HG03575 (cell line): ENCODE data around the gene SOX5.

Source experiments
- ATAC-seq: cut with Tn5 transposase; IDR thresholded peaks from one replicate; pipeline ENCODE4 v1.9.1; 2021; ENCODE audit not compliant: unreplicated experiment, insufficient number of reproducible peaks, low FRiP score; ENCODE audit errors: extremely low read depth

The SOX5 gene

DNA sequence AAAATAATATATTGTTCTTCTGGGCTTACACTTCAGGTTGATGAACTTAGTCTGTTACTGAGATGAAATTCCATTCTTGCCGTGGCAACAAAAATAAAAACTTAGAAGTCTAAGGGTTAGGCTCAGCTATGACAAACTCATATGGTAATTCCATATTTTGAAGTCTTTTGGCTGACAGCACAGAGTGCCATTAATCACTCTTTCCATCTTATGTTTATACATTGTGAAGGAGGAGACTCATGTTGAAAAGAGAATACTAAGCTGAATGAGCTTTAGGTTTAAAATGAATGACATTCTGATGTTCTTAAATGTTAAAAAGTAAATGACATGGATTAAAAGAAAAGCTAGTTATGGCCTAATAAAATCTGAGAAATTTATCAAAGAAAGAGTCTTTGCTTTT is 291.9 kb downstream of the SOX5 start:
- ATAC-seq, result no peak

DNA sequence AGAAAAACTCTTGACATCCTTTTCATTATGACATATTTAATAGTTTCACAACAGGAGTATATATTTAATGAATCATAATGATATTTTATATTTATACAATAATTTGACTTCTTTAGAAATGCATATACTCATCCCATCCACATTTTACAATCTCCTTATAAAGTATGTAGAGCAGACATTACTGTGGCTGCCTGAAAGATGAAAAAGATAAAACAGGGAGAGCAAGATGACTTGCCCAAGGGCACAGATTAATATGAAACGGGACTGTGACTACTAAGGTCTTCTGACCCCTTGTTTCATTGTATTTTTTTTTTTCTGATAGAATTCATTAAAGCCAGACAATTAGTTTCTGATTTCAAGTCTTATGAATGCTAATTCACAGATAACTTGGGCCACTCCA is 293.6 kb downstream of the SOX5 start:
- no peak for ATAC-seq

DNA sequence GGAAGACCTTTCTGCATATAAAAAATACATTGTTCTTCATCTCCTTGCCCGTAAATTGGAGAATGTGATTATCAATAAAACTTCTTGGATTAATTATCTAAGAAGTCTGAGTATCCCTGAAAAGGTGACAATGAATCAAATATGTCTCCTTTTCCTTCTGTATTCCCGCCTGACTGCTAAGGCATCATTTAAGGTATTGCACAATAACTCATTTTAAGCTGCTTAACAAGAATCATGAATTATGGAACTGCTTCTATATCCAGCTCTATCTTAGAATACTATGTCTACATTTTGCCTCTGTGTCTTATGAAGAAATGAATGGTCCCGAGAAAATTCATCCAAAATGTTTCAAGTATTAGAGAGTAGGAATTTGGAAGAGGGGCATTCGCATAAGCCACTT is 294.4 kb downstream of the SOX5 start:
- no peak for ATAC-seq

DNA sequence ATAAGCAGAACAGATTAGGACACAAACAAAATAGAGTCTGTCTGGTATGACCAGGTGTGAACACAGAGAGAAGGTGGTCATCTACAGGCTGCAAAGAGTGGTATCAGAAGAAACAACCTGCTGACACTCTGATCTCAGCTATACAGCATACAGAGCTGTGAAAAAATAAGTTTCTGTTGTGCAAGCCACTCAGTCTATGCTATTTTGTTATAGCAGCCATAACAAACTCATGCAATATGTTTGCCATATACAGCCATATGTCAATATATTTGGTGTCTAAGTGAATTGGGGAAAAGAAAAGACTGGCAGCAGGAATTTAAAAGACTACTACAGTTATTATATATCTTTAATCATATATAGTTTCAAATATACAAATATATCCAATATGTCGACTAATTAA is 300.9 kb downstream of the SOX5 start:
- no peak for ATAC-seq

DNA sequence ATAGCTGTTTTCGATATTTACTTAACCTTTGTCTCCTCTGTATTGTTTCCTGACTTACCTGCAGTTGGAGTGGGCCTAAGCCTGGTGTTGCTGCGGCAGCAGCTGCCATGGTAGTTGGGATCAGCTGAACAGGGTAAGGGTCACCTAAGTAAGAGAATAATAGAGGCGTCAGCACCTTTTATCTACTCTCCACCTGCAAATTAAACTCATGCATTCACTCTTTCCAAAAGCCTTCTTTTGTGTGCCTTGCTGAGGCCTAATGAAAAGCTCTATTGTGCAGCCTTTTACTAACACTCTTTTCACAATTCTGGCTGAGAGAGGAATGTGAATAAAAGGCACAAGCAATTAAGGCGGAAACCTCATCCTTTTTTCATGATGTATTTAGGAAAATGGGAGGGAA is 308.7 kb downstream of the SOX5 start:
- no peak for ATAC-seq

DNA sequence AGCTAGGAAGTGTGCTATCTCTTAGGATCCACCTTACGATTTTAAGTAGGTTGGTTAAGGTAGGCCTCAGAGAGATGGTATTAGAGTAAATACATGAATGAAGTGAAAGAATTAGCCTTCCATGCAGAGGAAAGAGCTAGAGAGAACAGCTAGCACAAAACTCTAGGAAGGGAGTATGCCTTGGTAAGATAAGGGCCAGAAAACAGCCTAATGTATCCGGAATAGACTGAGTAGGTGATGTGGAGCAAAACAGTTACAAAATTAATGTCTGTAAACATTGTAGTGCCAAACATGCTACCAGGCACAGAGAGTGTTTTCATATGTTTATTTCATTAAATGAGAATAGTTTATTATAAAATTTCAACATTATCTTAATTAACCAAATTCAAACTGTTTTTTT is 315.1 kb downstream of the SOX5 start:
- no peak for ATAC-seq

DNA sequence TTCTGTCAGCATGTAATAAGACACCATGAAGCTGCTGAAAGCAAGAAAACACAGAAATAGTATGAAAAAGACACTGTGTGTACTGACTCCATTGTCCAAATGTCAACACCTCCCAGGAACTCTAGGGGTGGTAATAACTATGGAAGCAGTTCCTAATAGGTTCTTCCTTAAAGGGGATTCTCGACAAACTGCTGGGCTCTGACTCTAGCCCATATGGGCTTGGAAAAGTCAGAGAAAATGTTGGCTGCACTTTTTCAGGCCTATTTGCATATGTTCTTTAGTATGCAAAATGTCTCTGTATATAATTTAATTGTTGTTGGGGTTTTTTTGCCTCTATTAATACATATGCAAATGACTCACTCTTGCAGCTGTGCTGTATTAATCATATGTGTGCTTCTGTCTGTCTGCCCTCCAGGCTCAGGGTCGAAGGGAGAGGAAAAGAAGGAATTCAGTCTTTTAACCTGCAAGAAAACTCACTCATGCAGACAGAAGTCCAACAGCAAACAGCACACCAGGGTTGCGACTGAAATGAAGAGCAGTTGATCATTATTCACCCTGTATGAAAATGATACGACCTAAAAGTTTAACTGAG is 317.6 kb downstream of the SOX5 start:
- ATAC-seq, result no peak

DNA sequence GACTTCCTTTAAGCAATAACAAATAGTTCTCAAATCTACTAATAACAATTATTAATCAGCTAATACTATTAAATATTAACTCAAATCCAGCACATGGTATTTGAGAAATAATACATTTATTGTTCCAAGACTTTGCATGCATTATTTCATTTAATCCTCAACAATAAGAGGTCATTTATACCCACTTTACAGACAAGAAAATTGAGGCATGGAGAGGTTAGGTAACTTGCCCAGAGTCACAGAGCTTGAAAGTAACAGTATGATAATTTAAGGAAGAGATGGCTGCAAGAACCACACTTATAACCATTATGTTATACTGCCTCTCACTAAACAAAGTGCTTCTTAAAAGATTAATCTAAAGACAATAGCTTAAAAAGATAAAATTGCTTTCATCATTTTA is 318.9 kb downstream of the SOX5 start:
- no peak for ATAC-seq

DNA sequence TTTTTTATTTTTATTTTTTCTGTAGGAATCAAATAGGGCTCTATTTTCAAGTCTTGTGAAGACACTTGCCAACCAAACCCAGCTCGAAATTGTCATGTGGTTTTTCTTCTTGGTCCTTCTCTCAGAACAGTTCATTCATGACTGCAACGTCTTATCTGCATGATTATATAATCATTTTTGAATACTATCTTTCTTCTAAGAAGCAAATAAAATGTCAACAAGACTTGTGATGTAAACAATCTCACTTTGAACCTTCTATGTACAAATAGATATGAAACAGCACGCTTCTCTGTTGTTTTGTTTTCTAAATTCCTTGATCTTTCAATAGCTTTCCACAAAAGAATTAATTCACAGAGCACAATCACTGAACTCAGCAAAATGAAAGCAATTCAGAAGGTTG is 320.7 kb downstream of the SOX5 start:
- ATAC-seq, result no peak

DNA sequence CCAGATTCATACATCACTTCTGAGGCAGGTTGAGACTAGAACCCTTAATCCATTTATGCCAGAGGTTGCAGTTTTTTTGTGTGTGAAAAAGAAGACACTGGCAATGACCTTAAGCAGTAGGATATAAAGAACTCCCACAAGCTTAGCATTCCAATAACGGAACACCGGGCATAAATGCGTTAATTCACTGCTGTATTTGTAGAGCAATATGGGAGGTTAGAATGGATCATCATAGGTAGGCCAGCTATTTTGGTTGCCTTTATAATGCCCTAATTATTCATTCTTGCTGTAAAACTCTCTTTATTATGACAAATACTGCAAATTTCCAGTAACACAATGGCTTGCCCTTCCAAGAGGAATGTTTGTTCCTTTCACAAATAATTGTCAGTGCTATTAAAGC is 322.7 kb downstream of the SOX5 start:
- no peak for ATAC-seq

DNA sequence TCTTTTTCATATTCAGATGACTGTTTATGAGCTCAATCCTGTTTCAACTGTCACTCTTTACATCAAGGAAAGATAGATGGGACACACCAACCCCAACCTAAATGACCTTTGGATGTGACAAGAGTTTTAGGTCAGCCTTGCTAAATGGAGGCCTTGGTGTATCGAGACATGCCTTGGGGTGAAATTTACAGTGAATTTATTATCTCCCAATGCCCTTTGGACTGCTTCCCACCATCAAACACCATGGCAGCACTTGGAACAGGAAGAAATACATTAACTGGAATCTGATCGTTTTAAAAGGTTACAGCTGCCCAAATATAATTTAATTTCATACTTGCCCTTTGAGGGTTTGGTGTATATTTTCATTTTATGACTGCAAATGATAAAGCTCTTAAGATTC is 327.6 kb downstream of the SOX5 start:
- no peak for ATAC-seq

DNA sequence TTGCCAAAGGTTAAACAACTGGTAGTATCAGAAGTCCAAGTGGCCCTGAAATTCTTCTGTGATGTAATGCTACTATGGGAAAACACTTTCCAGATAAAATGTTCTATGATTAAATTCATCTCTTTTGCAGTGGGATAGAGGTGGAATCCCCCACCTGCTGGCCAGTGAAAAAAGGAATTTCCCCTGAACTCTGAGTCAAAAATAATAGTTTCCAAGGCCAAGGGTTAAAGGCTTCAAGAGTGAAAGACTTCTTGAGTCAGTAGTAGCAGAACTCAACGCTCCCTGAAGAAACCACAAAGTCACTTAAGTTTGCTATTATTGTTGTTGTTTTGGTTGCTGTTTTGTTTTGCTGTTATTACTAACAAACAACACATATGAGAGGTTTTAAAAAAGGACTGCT is 330.8 kb downstream of the SOX5 start:
- ATAC-seq, result no peak

DNA sequence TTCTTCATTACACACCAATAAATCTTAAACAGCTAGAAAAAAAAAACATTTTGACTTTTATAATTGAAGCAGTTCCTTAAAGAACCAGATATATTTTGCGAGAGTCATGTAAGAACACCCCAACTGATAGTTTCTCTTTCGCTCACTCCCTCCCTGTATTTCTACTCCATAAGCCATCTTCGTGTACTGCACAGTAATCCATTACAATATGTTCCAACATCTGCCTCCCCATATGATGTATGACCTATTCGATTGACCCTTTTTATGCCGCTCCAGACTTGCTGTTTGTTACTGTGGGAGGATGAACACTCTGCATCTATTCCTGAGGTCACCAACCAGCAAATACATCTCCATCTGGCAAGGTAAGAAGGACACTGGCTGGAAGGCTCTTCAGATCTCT is 331.7 kb downstream of the SOX5 start:
- no peak for ATAC-seq

DNA sequence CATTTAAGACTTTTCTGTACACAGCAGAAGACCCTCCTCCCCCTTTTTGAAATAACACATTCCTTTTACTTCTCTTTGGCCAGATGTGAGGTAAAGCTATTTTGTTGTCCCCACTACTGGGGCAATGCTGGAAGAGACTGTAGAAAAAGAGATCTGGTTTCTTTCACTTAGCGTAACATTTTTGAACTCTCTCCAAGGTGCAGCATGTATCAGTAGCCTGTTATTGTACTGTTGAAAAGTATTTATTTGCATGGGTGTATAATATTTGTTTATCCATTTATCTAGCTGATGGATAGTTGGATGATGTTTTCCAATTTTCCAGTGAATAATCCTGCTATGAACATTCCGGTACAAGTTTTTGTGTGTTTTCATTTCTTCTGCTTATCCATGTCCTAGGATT is 335.2 kb downstream of the SOX5 start:
- ATAC-seq, result no peak

DNA sequence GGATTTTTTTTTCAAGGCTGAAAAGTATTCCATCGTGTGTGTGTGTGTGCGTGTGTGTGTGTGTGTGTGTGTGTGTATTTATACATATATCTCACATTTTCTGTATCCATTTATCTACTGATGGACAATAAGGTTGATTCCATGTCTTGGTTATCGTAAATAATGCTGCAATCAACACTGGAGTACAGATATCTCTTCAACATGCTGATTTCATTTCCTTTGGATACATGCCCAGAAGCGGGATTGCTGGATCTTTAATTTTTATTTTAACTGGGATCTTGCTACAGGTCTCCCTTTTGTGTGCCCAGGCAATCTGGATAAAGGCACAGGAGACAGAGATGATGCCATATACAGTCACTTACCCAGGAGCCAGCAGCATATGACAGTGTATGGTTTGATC is 338.1 kb downstream of the SOX5 start:
- no peak for ATAC-seq

DNA sequence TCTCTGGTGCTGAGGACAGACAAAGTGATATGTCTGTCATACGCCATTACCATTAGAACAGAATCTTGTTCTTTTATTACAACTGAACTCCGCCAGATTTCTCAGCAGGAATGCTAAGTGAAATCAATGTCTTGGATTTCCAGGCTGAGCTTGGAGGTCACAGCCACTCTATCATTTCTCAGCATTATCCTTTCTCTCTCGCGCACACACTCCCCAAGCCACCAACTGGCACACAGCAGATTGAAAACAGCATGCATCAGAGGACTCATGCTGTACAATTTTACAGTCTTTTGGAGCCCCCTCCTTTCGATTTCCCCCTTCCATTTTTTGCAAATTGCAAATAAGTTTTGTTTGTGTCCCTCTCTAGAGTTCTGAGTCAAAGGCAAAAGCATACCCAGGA is 348.6 kb downstream of the SOX5 start:
- ATAC-seq, result no peak

DNA sequence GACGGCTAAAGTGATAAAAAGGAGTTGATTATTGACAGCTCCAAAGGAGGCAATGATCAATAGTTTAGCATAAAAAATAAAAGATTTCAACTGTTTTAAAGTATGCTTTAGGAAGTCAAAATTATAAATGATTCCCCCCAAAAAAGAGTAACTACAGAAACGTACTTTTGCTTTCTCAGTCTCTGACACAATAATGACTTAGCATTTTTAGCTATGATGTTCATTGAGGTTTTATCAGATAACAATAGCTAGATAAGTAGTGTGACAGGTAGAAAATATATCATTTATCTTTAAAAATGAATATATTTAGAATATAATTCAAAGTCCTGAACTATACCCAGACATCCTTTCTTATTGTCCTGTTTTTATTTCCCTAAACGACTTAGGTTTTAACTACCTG is 352.9 kb downstream of the SOX5 start:
- ATAC-seq, result no peak

DNA sequence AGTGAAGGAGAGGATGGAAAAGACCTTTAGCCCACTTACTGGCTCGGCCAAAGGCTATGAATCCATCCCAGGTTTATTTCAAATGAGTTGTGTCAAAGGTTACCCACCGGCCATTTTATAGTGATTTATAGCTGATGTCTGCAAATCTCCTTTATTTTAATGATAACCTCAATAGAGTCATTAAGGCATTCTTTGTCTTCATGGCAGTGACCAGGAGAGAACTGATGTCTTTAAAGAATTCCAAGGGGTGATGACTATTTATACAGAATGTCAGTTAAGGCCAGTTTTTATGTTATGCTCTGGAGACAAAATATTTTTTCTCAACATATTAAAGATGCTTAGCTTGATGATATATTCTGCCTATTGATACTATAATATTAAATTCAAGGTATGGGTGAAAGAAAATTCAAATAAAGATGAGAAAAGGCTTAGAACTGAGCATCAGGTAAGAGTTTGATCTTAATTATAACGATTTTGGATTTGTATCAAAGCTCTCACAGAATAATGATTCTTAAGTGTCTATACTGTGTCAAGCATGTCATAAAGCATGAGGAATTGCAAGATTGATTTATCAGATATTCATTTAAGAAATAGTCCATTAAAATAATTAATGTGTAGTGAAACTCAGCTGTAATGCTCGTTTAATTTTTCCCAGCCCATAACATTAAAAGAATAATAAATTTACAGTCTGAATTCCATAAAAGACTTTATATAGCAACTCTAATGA is 361.5 kb downstream of the SOX5 start:
- no peak for ATAC-seq

DNA sequence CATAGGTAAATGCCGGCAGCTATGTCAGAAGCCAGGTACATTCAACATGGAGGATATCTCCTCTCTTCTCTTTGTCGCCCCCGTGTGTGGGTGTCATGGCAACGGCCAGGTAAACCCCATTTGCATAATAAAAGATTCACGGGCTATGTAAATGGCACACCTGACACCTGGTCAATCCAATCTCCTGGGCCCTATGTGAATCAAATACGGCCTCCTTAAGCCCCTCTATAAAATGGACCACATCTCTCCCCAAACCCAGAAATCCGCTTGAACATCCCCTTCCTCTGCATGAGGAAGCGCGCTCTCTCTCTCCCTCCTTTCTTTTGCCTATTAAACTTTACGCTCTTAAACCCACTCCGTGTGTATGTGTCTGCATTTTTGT is 363.7 kb downstream of the SOX5 start:
- no peak for ATAC-seq

DNA sequence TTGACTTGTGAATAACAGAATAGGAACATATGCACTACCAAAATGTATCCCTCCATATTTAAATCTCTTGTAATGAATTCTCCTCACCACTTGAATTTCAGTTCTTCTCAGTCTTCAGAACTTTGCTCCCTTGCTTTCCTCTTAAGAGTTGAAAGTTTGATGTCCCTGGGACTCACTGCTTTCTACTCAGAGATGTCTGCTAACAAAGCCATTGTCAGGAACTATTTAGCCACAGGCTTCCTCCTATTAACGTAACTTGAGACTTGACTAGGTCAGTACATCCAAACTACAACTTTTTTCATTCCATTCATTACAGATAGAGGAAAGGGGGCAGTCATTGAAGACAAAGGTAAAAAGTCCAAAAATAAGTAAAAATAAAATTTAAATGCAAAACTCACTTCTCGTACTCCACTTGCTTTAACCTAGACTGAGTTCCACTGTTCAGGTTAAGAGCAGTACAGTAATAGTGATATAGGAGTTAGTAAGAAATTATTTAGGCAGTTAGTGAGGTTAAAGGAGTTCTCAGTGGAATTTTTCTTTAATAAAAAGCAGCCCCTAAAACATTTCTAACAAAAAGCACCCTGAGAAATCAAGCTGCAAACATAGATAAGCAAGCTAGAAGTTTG is 364.2 kb downstream of the SOX5 start:
- no peak for ATAC-seq

DNA sequence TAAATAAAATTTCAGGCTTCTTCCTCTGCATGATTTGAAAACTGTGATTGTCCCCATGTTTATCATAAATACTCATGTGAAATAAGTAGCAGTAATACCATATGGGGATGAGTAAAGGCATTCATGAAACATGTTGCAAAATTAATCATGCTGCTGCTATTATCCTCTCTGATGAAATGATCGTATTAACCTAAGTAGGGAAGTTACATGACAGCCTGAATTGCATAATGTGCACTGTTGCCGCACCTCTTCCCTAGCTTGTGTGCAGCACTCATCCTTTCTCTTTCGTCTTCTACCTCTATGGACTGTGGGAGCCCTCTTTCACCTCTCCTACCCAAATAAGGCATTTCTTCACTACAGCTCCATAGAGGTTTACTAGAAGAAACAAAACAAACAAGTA is 367.6 kb downstream of the SOX5 start:
- ATAC-seq, result no peak
